ENCODE data around the gene CTXN2. TPM values are rescaled to one million over a fixed set of nuclear protein-coding genes. Genes with fewer than 3 reads are reported as not detected.

Gene CTXN2
- total and polyA plus RNA-seq, 7 donors, result 0.13 to 0.27 (median 0.16) TPM; not detected in 4

- WGBS, 2 donors, result 86 to 92% methylated on average over 4 of the region's 4 CpGs
- Histone ChIP-seq H3K27me3 (no peaks in the 10 kb centered on the region), H3K36me3 (no peaks in the 10 kb centered on the region), H3K9me3 (no peaks in the 10 kb centered on the region), H3K27ac (peak overlapping the region in 3 of 4 donors; percentile 89 to 94 (median 91)), H3K4me3 (no peak overlapping the region), H3K4me1 (peaks cover 0 to 14% (median 2%) of the 10 kb centered on the region in 4 donors)
- DNase-seq, result no peak
- TF ChIP-seq, protein P1, sequence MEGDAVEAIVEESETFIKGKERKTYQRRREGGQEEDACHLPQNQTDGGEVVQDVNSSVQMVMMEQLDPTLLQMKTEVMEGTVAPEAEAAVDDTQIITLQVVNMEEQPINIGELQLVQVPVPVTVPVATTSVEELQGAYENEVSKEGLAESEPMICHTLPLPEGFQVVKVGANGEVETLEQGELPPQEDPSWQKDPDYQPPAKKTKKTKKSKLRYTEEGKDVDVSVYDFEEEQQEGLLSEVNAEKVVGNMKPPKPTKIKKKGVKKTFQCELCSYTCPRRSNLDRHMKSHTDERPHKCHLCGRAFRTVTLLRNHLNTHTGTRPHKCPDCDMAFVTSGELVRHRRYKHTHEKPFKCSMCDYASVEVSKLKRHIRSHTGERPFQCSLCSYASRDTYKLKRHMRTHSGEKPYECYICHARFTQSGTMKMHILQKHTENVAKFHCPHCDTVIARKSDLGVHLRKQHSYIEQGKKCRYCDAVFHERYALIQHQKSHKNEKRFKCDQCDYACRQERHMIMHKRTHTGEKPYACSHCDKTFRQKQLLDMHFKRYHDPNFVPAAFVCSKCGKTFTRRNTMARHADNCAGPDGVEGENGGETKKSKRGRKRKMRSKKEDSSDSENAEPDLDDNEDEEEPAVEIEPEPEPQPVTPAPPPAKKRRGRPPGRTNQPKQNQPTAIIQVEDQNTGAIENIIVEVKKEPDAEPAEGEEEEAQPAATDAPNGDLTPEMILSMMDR (IDR thresholded peaks at IDR 0.05), result no peak
- TF ChIP-seq EP300 (IDR thresholded peaks at IDR 0.05) (no peak), POLR2AphosphoS5 (IDR thresholded peaks at IDR 0.05) (no peak), POLR2A (IDR thresholded peaks at IDR 0.05) (no peak)
- intact Hi-C loops (cut with DNase I), result loop anchor here (5.0 kb wide), 1 partner anchor 156 kb away; the partner anchor contains the start of gene DUT
These were observed 15.4 kb upstream of the CTXN2 start for GRCh38 chr15:48176112-48176511.

- peak overlapping the region; percentile 61 to 75 (median 68) for H3K4me3 ChIP-seq
These were observed 14.5 kb upstream of the CTXN2 start for GRCh38 chr15:48176957-48177356.

GRCh38 chr15:48177383-48177765, 14.1 kb upstream of the CTXN2 start:
- Histone ChIP-seq H3K4me3 (peak overlapping the region; percentile 61 to 75 (median 68)), H3K4me1 (peaks cover 0 to 14% (median 2%) of the 10 kb centered on the region in 4 donors), H3K9me3 (no peaks in the 10 kb centered on the region), H3K27me3 (no peaks in the 10 kb centered on the region), H3K27ac (peak overlapping the region; percentile 84 to 94 (median 90)), H3K36me3 (no peaks in the 10 kb centered on the region)
- WGBS, 2 donors, result 2 to 4% methylated on average over 10 of the region's 10 CpGs
- TF ChIP-seq POLR2A (IDR thresholded peaks at IDR 0.05) (no peak), POLR2AphosphoS5 (IDR thresholded peaks at IDR 0.05) (peak in 1 of 4 donors; percentile 5), EP300 (IDR thresholded peaks at IDR 0.05) (no peak)
- TF ChIP-seq, protein P1 (IDR thresholded peaks at IDR 0.05), result no peak
- intact Hi-C loops (cut with DNase I), result loop anchor here (5.0 kb wide), 1 partner anchor 155 kb away; the partner anchor contains the start of gene DUT
- no peak for DNase-seq

More at GRCh38 chr15:48176957-48177356, 14.5 kb upstream of the CTXN2 start:
- Histone ChIP-seq H3K9me3 (no peaks in the 10 kb centered on the region), H3K27ac (peak overlapping the region; percentile 84 to 94 (median 90)), H3K27me3 (no peaks in the 10 kb centered on the region), H3K36me3 (no peaks in the 10 kb centered on the region), H3K4me1 (peaks cover 0 to 14% (median 2%) of the 10 kb centered on the region in 4 donors)
- TF ChIP-seq POLR2A (IDR thresholded peaks at IDR 0.05), result no peak
- no peak for TF ChIP-seq EP300 (IDR thresholded peaks at IDR 0.05)
- WGBS, 2 donors, result 66 to 71% methylated on average over 2 of the region's 2 CpGs
- intact Hi-C loops (cut with DNase I), result loop anchor here (5.0 kb wide), 1 partner anchor 155 kb away; the partner anchor contains the start of gene DUT
- no peak for DNase-seq

- Histone ChIP-seq H3K4me1 (peaks cover 0 to 14% (median 2%) of the 10 kb centered on the region in 4 donors), H3K36me3 (no peaks in the 10 kb centered on the region), H3K9me3 (no peaks in the 10 kb centered on the region), H3K27me3 (no peaks in the 10 kb centered on the region), H3K4me3 (peak within 1 kb of the TSS; percentile 61 to 75 (median 68)), H3K27ac (peak within 1 kb of the TSS; percentile 84 to 94 (median 90))
- TF ChIP-seq EP300 (IDR thresholded peaks at IDR 0.05), result no peak
- peak; percentile 39 to 53 (median 45) for TF ChIP-seq POLR2AphosphoS5 (IDR thresholded peaks at IDR 0.05)
- WGBS, 2 donors, result 3 to 4% methylated on average over 71 of the region's 71 CpGs
- DNase-seq, result peak; percentile 83
- intact Hi-C loops (cut with DNase I), result loop anchor here (5.0 kb wide), 1 partner anchor 154 kb away; the partner anchor contains the start of gene DUT
These were observed 13.5 kb upstream of the CTXN2 start, which contains the start of gene MYEF2 for GRCh38 chr15:48177766-48178647. Gene MYEF2 (minus strand): TSS chr15:48178295. CDS start chr15:48178237, 58 bp downstream.

DNA sequence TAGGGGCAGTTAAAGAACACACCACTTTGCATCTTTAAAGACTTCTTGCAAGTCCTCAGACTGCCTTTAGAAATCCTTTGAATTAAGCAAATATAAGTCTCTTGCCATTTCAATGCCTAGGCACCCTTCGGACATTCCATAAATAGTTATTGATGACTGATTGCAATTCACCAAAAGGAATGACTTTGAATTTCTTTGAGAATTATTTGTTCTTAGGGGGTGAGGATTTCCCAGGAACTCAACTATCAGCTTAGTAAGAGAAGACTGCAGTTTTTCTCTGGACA, 12.9 kb upstream of the CTXN2 start:
- DNase-seq, result no peak
- peak overlapping the region in 3 of 4 donors; percentile 89 to 94 (median 91) for H3K27ac ChIP-seq

More for the DNA sequence above, 12.9 kb upstream of the CTXN2 start:
- intact Hi-C loops (cut with DNase I), result loop anchor here (5.0 kb wide), 1 partner anchor 154 kb away; the partner anchor contains the start of gene DUT
- Histone ChIP-seq H3K4me1 (peaks cover 0 to 14% (median 2%) of the 10 kb centered on the region in 4 donors), H3K4me3 (peak overlapping the region; percentile 61 to 75 (median 68)), H3K9me3 (no peaks in the 10 kb centered on the region), H3K36me3 (no peaks in the 10 kb centered on the region), H3K27me3 (no peaks in the 10 kb centered on the region)
- no peak for TF ChIP-seq POLR2A (IDR thresholded peaks at IDR 0.05)
- TF ChIP-seq, protein P1 (IDR thresholded peaks at IDR 0.05), result no peak
- no peak for TF ChIP-seq POLR2AphosphoS5 (IDR thresholded peaks at IDR 0.05)
- no peak for TF ChIP-seq EP300 (IDR thresholded peaks at IDR 0.05)
- WGBS, 2 donors, result 91 to 94% methylated on average over 1 of the region's 1 CpG
